HepG2 (cell line): Measurements from ENCODE around the gene SOCS1. TPM values are rescaled to one million over a fixed set of nuclear protein-coding genes. Genes with fewer than 3 reads are reported as not detected.

ENCODE experiments used
- ADNP ChIP-seq: sonication (generic); formaldehyde crosslinking; IDR thresholded peaks from 2 replicates; pipeline ENCODE4 v1.4.0; 2020; ENCODE audit warnings: missing genetic modification reagents
- ARID2 ChIP-seq: sonication (generic); formaldehyde crosslinking; IDR thresholded peaks from 2 replicates; pipeline ENCODE4 v1.8.1; 2022; ENCODE audit warnings: mild to moderate bottlenecking, missing genetic modification reagents, borderline replicate concordance
- ATAD3A ChIP-seq: sonication (generic); formaldehyde crosslinking; IDR thresholded peaks from 2 replicates; pipeline ENCODE4 v1.4.0; 2020; ENCODE audit warnings: missing genetic modification reagents
- DPF2 ChIP-seq: sonication (generic); formaldehyde crosslinking; IDR thresholded peaks from 2 replicates; pipeline ENCODE4 v1.4.0; 2020; ENCODE audit warnings: mild to moderate bottlenecking, low read depth, missing genetic modification reagents, borderline replicate concordance
- FOXA3 ChIP-seq: IDR thresholded peaks from 2 replicates; pipeline ENCODE4 v1.6.1; 2016; ENCODE audit warnings: missing genetic modification reagents, missing compliant biosample characterization
- ISX ChIP-seq: sonication (generic); formaldehyde crosslinking; conservative IDR thresholded peaks from 2 replicates; pipeline ENCODE4 v1.5.0; 2020; ENCODE audit warnings: missing genetic modification reagents
- KAT2B ChIP-seq: fragments of 150-350 bp; IDR thresholded peaks from 2 replicates; pipeline ENCODE4 v1.6.1; 2014; ENCODE audit warnings: low read depth, low read length, borderline replicate concordance
- MIER2 ChIP-seq: IDR thresholded peaks from 2 replicates; pipeline ENCODE4 v1.6.1; 2016; ENCODE audit warnings: missing biosample characterization, missing genetic modification reagents
- MYNN ChIP-seq: sonication (generic); formaldehyde crosslinking; IDR thresholded peaks from 2 replicates; pipeline ENCODE4 v1.4.0; 2020; ENCODE audit warnings: mild to moderate bottlenecking, low read depth, missing genetic modification reagents
- NFATC3 ChIP-seq: sonication (generic); formaldehyde crosslinking; IDR thresholded peaks from 2 replicates; pipeline ENCODE4 v1.5.1; 2020; ENCODE audit warnings: mild to moderate bottlenecking, missing genetic modification reagents
- NFE2 ChIP-seq: sonication (generic); formaldehyde crosslinking; IDR thresholded peaks from 2 replicates; pipeline ENCODE4 v1.4.0; 2020; ENCODE audit warnings: missing genetic modification reagents
- POLR2AphosphoS2 ChIP-seq: IDR thresholded peaks from 2 replicates; pipeline ENCODE4 v1.6.1; 2011; ENCODE audit warnings: low read depth, low read length, improper control_type of control experiment
- RFX5 ChIP-seq: IDR thresholded peaks from 2 replicates; pipeline ENCODE4 v1.6.1; 2011; ENCODE audit warnings: low read depth, low read length, improper control_type of control experiment
- SKI ChIP-seq: fragments of 450-650 bp; IDR thresholded peaks from one replicate; pipeline ENCODE4 v1.6.1; 2018; ENCODE audit warnings: mild to moderate bottlenecking; ENCODE audit not compliant: partially characterized antibody
- ZFAT ChIP-seq: sonication (generic); formaldehyde crosslinking; conservative IDR thresholded peaks from 2 replicates; pipeline ENCODE4 v1.8.1; 2023; ENCODE audit warnings: missing genetic modification reagents, inconsistent platforms
- ZFP90 ChIP-seq: sonication (generic); formaldehyde crosslinking; IDR thresholded peaks from 2 replicates; pipeline ENCODE4 v1.8.0; 2022; ENCODE audit warnings: missing genetic modification reagents, mild to moderate bottlenecking, inconsistent platforms, borderline replicate concordance
- ZNF205 ChIP-seq: IDR thresholded peaks from 2 replicates; pipeline ENCODE4 v1.6.1; 2018; ENCODE audit warnings: missing biosample characterization, missing genetic modification reagents
- ZNF234 ChIP-seq: sonication (generic); formaldehyde crosslinking; conservative IDR thresholded peaks from 2 replicates; pipeline ENCODE4 v1.5.1; 2020; ENCODE audit warnings: mild to moderate bottlenecking, missing genetic modification reagents
- ZNF251 ChIP-seq: sonication (generic); formaldehyde crosslinking; IDR thresholded peaks from 2 replicates; pipeline ENCODE4 v1.9.0; 2021; ENCODE audit warnings: mild to moderate bottlenecking, missing genetic modification reagents
- ZNF335 ChIP-seq: sonication (generic); formaldehyde crosslinking; IDR thresholded peaks from 2 replicates; pipeline ENCODE4 v1.4.0; 2020; ENCODE audit warnings: missing genetic modification reagents
- ZNF501 ChIP-seq: sonication (generic); formaldehyde crosslinking; IDR thresholded peaks from 2 replicates; pipeline ENCODE4 v1.5.1; 2020; ENCODE audit warnings: mild to moderate bottlenecking, moderate library complexity, missing genetic modification reagents
- ZNF605 ChIP-seq: sonication (generic); formaldehyde crosslinking; IDR thresholded peaks from 2 replicates; pipeline ENCODE4 v1.8.0; 2022; ENCODE audit warnings: mild to moderate bottlenecking, missing genetic modification reagents
- ZNF720 ChIP-seq: sonication (generic); formaldehyde crosslinking; IDR thresholded peaks from 2 replicates; pipeline ENCODE4 v1.4.0; 2020; ENCODE audit warnings: missing genetic modification reagents
- ZSCAN12 ChIP-seq: sonication (generic); formaldehyde crosslinking; IDR thresholded peaks from 2 replicates; pipeline ENCODE4 v1.9.0; 2021; ENCODE audit warnings: mild to moderate bottlenecking, missing genetic modification reagents
- ZSCAN22 ChIP-seq: sonication (generic); formaldehyde crosslinking; IDR thresholded peaks from 2 replicates; pipeline ENCODE4 v1.4.0; 2020; ENCODE audit warnings: mild to moderate bottlenecking, missing genetic modification reagents
- polyA plus RNA-seq, 8 experiments: library from polyadenylated mRNA; depleted of rRNA in 3 of 8; stranded (reverse) in 7 of 8; unstranded in 1 of 8; fragments of >200 nt; fragmentation: Illumina TruSeq in 4 of 8; extraction: Trizol in 4 of 8; gene quantifications; 2 replicates each; pipeline versions ENCODE4 v1.2.1 to v1.2.3, GENCODE V29; 2011 to 2016; ENCODE audit warnings: low read depth in 4 of 8, missing spikeins in 1 of 8, mixed read lengths in 1 of 8; ENCODE audit not compliant: insufficient read depth in 1 of 8
- total RNA-seq, 5 experiments: library from RNA; depleted of rRNA; stranded (reverse); fragments of >200 nt; fragmentation: Illumina TruSeq; extraction: Trizol; gene quantifications; 2 replicates each; pipeline ENCODE4 v1.2.3, GENCODE V29; 2016; ENCODE audit warnings: low read depth in 1 of 5
- TF ChIP-seq, protein P1 (sequence below): sonication (generic); formaldehyde crosslinking; IDR thresholded peaks from 2 replicates; pipeline ENCODE4 v1.4.0; 2020; ENCODE audit warnings: mild to moderate bottlenecking, missing genetic modification reagents
- TF ChIP-seq, protein P2 (sequence below): sonication (generic); formaldehyde crosslinking; IDR thresholded peaks from 2 replicates; pipeline ENCODE4 v1.4.0; 2020; ENCODE audit warnings: missing genetic modification reagents, borderline replicate concordance
- TF ChIP-seq, protein P3 (sequence below): IDR thresholded peaks from 2 replicates; pipeline ENCODE4 v1.6.1; 2016; ENCODE audit warnings: low read depth, control low read depth

The SOCS1 gene
- total and polyA plus RNA-seq, 2 of the 13 experiments (the other 11 are each of a cell fraction or from before 2014, with no cell fraction given): 5.3 to 6.3 TPM

DNA sequence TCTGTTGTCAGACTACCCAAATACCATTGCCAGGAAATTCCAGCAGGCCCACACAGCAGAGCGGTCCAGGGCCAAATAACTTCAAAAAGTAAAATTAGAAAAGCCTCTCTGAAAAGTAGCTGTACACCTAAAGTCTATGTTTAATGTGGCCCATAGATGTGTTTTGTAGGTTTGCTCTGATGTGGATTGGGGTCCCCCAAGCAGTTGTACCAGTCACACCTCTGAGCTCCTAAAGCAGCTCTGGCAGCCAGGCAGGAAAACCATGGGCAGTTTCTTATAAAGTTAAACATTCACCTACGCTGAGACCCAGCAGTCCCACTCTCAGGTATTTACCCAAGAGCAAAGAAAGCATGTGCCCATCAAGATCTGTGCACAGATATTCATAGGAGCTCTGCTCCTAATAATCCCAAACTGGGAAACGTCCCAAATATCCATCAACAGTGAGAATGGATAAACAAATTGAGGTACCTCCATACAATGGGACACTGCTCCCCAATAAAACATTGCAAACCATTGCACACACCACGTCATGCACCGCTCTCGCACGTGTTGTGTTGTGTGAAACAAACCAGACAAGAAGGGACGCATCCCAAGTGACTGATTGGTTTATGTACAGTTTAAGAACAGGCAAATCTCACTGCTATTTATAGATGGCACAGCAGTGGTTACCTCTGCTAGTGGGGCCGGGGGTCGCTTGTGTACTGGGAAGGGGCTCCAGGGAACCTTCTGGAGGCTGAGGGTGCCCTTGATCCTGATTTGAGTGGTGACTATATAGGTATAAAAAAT is 40.9 kb upstream of the SOCS1 start (continued):
- TF ChIP-seq ZNF205 (CRISPR knock-in tag): peak; percentile 83
- TF ChIP-seq NFE2 (CRISPR knock-in tag): no peak
- 0 out of 2 replicates have a peak, but pooled peaks have one; percentile 44 for TF ChIP-seq ZSCAN12 (CRISPR knock-in tag)
- TF ChIP-seq KAT2B: no peak
- TF ChIP-seq ZNF335 (CRISPR knock-in tag): no peak; the same call in 1 of the 2 replicates
- TF ChIP-seq ARID2 (CRISPR knock-in tag): no peak
- TF ChIP-seq, protein P1, sequence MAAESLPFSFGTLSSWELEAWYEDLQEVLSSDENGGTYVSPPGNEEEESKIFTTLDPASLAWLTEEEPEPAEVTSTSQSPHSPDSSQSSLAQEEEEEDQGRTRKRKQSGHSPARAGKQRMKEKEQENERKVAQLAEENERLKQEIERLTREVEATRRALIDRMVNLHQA (CRISPR knock-in tag): peak; percentile 29; the same call in 1 of the 2 replicates
- 0 out of 2 replicates have a peak, but pooled peaks have one; percentile 20 for TF ChIP-seq ZNF720 (CRISPR knock-in tag)
- 0 out of 2 replicates have a peak, but pooled peaks have one; percentile 48 for TF ChIP-seq ZSCAN22 (CRISPR knock-in tag)
- TF ChIP-seq RFX5: no peak
- peak; percentile 27; the same call in 1 of the 2 replicates for TF ChIP-seq MIER2 (CRISPR knock-in tag)
- TF ChIP-seq MYNN (CRISPR knock-in tag): no peak
- TF ChIP-seq ZNF251: no peak; the same call in 1 of the 2 replicates
- peak; percentile 82 for TF ChIP-seq DPF2
- no peak for TF ChIP-seq ADNP
- 0 out of 2 replicates have a peak, but pooled peaks have one; percentile 36 for TF ChIP-seq ZFAT (CRISPR knock-in tag)
- no peak for TF ChIP-seq SKI
- TF ChIP-seq ATAD3A (CRISPR knock-in tag): no peak
- TF ChIP-seq ZNF234 (CRISPR knock-in tag): no peak
- no peak; the same call in 1 of the 2 replicates for TF ChIP-seq ISX (CRISPR knock-in tag)
- no peak for TF ChIP-seq NFATC3 (CRISPR knock-in tag)
- peak; percentile 52 for TF ChIP-seq ZNF501 (CRISPR knock-in tag)
- peak; percentile 45; the same call in 1 of the 2 replicates for TF ChIP-seq ZFP90 (CRISPR knock-in tag)
- TF ChIP-seq, protein P2, sequence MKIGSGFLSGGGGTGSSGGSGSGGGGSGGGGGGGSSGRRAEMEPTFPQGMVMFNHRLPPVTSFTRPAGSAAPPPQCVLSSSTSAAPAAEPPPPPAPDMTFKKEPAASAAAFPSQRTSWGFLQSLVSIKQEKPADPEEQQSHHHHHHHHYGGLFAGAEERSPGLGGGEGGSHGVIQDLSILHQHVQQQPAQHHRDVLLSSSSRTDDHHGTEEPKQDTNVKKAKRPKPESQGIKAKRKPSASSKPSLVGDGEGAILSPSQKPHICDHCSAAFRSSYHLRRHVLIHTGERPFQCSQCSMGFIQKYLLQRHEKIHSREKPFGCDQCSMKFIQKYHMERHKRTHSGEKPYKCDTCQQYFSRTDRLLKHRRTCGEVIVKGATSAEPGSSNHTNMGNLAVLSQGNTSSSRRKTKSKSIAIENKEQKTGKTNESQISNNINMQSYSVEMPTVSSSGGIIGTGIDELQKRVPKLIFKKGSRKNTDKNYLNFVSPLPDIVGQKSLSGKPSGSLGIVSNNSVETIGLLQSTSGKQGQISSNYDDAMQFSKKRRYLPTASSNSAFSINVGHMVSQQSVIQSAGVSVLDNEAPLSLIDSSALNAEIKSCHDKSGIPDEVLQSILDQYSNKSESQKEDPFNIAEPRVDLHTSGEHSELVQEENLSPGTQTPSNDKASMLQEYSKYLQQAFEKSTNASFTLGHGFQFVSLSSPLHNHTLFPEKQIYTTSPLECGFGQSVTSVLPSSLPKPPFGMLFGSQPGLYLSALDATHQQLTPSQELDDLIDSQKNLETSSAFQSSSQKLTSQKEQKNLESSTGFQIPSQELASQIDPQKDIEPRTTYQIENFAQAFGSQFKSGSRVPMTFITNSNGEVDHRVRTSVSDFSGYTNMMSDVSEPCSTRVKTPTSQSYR: peak; percentile 29; the same call in 1 of the 2 replicates
- peak; percentile 26 for TF ChIP-seq ZNF605 (CRISPR knock-in tag)
- no peak for TF ChIP-seq POLR2AphosphoS2
- TF ChIP-seq, protein P3, sequence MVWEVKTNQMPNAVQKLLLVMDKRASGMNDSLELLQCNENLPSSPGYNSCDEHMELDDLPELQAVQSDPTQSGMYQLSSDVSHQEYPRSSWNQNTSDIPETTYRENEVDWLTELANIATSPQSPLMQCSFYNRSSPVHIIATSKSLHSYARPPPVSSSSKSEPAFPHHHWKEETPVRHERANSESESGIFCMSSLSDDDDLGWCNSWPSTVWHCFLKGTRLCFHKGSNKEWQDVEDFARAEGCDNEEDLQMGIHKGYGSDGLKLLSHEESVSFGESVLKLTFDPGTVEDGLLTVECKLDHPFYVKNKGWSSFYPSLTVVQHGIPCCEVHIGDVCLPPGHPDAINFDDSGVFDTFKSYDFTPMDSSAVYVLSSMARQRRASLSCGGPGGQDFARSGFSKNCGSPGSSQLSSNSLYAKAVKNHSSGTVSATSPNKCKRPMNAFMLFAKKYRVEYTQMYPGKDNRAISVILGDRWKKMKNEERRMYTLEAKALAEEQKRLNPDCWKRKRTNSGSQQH: no peak
- TF ChIP-seq FOXA3 (CRISPR knock-in tag): peak; percentile 93
